HepG2 (cell line): ENCODE measurements around the gene CIAO2B. TPM values are rescaled to one million over a fixed set of nuclear protein-coding genes. Genes with fewer than 3 reads are reported as not detected.

Experiments used
- AHDC1 ChIP-seq: sonication (generic); formaldehyde crosslinking; IDR thresholded peaks from 2 replicates; pipeline ENCODE4 v1.5.1; 2020; ENCODE audit warnings: mild to moderate bottlenecking, missing genetic modification reagents, borderline replicate concordance
- CENPT ChIP-seq: sonication (generic); formaldehyde crosslinking; IDR thresholded peaks from 2 replicates; pipeline ENCODE4 v1.8.0; 2022; ENCODE audit warnings: low read depth, mild to moderate bottlenecking, moderate library complexity, missing genetic modification reagents
- E2F1 ChIP-seq: sonication (generic); formaldehyde crosslinking; IDR thresholded peaks from 2 replicates; pipeline ENCODE4 v1.5.0; 2020; ENCODE audit warnings: missing genetic modification reagents
- ELF1 ChIP-seq: sonication (generic); formaldehyde crosslinking; IDR thresholded peaks from 2 replicates; pipeline ENCODE4 v1.4.0; 2020; ENCODE audit warnings: missing genetic modification reagents
- RFX3 ChIP-seq: IDR thresholded peaks from 2 replicates; pipeline ENCODE4 v1.6.1; 2016; ENCODE audit warnings: missing biosample characterization, missing genetic modification reagents
- TMF1 ChIP-seq: sonication (generic); formaldehyde crosslinking; IDR thresholded peaks from 2 replicates; pipeline ENCODE4 v1.8.1; 2022; ENCODE audit warnings: low read depth, missing genetic modification reagents
- ZKSCAN1 ChIP-seq: fragments of 150-350 bp; IDR thresholded peaks from 2 replicates; pipeline ENCODE4 v1.6.1; 2014; ENCODE audit warnings: low read length
- ZNF12 ChIP-seq: sonication (generic); formaldehyde crosslinking; IDR thresholded peaks from 2 replicates; pipeline ENCODE4 v1.5.0; 2020; ENCODE audit warnings: missing genetic modification reagents
- ZNF468 ChIP-seq: sonication (generic); formaldehyde crosslinking; IDR thresholded peaks from 2 replicates; pipeline ENCODE4 v1.8.0; 2022; ENCODE audit warnings: mild to moderate bottlenecking, moderate library complexity, missing genetic modification reagents
- ZNF781 ChIP-seq: sonication (generic); formaldehyde crosslinking; IDR thresholded peaks from 2 replicates; pipeline ENCODE4 v1.5.1; 2020; ENCODE audit warnings: borderline replicate concordance, mild to moderate bottlenecking, missing genetic modification reagents; ENCODE audit errors: not compliant biosample characterization
- polyA plus RNA-seq, 8 experiments: library from polyadenylated mRNA; depleted of rRNA in 3 of 8; stranded (reverse) in 7 of 8; unstranded in 1 of 8; fragments of >200 nt; fragmentation: Illumina TruSeq in 4 of 8; extraction: Trizol in 4 of 8; gene quantifications; 2 replicates each; pipeline versions ENCODE4 v1.2.1 to v1.2.3, GENCODE V29; 2011 to 2016; ENCODE audit warnings: low read depth in 4 of 8, missing spikeins in 1 of 8, mixed read lengths in 1 of 8; ENCODE audit not compliant: insufficient read depth in 1 of 8
- total RNA-seq, 5 experiments: library from RNA; depleted of rRNA; stranded (reverse); fragments of >200 nt; fragmentation: Illumina TruSeq; extraction: Trizol; gene quantifications; 2 replicates each; pipeline ENCODE4 v1.2.3, GENCODE V29; 2016; ENCODE audit warnings: low read depth in 1 of 5
- TF ChIP-seq, protein P1 (sequence below): sonication (generic); formaldehyde crosslinking; IDR thresholded peaks from 2 replicates; pipeline ENCODE4 v1.9.0; 2021; ENCODE audit warnings: missing genetic modification reagents, borderline replicate concordance
- TF ChIP-seq, protein P2 (sequence below): sonication (generic); formaldehyde crosslinking; IDR thresholded peaks from 2 replicates; pipeline ENCODE4 v1.9.0; 2021; ENCODE audit warnings: missing genetic modification reagents, borderline replicate concordance
- TF ChIP-seq, protein P3 (sequence below): sonication (generic); formaldehyde crosslinking; IDR thresholded peaks from 2 replicates; pipeline ENCODE4 v1.5.1; 2020; ENCODE audit warnings: missing genetic modification reagents, mild to moderate bottlenecking, borderline replicate concordance

Gene CIAO2B
- total and polyA plus RNA-seq, 2 of the 13 experiments (the other 11 are each of a cell fraction or from before 2014, with no cell fraction given) = 157 to 293 TPM

GRCh38 chr16:66905633-66906539 lies 28.3 kb downstream of the CIAO2B start (continued):
- TF ChIP-seq RFX3 (CRISPR knock-in tag) = no peak
- TF ChIP-seq E2F1 = no peak
- TF ChIP-seq ZKSCAN1 = no peak
- TF ChIP-seq CENPT (CRISPR knock-in tag) = no peak
- TF ChIP-seq AHDC1 = no peak; the same call in 1 of the 2 replicates
- TF ChIP-seq, protein P1, sequence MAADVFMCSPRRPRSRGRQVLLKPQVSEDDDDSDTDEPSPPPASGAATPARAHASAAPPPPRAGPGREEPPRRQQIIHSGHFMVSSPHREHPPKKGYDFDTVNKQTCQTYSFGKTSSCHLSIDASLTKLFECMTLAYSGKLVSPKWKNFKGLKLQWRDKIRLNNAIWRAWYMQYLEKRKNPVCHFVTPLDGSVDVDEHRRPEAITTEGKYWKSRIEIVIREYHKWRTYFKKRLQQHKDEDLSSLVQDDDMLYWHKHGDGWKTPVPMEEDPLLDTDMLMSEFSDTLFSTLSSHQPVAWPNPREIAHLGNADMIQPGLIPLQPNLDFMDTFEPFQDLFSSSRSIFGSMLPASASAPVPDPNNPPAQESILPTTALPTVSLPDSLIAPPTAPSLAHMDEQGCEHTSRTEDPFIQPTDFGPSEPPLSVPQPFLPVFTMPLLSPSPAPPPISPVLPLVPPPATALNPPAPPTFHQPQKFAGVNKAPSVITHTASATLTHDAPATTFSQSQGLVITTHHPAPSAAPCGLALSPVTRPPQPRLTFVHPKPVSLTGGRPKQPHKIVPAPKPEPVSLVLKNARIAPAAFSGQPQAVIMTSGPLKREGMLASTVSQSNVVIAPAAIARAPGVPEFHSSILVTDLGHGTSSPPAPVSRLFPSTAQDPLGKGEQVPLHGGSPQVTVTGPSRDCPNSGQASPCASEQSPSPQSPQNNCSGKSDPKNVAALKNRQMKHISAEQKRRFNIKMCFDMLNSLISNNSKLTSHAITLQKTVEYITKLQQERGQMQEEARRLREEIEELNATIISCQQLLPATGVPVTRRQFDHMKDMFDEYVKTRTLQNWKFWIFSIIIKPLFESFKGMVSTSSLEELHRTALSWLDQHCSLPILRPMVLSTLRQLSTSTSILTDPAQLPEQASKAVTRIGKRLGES (CRISPR knock-in tag) = no peak
- peak; percentile 36; the same call in 1 of the 2 replicates for TF ChIP-seq ELF1
- TF ChIP-seq, protein P2, sequence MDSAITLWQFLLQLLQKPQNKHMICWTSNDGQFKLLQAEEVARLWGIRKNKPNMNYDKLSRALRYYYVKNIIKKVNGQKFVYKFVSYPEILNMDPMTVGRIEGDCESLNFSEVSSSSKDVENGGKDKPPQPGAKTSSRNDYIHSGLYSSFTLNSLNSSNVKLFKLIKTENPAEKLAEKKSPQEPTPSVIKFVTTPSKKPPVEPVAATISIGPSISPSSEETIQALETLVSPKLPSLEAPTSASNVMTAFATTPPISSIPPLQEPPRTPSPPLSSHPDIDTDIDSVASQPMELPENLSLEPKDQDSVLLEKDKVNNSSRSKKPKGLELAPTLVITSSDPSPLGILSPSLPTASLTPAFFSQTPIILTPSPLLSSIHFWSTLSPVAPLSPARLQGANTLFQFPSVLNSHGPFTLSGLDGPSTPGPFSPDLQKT = no peak
- TF ChIP-seq, protein P3, sequence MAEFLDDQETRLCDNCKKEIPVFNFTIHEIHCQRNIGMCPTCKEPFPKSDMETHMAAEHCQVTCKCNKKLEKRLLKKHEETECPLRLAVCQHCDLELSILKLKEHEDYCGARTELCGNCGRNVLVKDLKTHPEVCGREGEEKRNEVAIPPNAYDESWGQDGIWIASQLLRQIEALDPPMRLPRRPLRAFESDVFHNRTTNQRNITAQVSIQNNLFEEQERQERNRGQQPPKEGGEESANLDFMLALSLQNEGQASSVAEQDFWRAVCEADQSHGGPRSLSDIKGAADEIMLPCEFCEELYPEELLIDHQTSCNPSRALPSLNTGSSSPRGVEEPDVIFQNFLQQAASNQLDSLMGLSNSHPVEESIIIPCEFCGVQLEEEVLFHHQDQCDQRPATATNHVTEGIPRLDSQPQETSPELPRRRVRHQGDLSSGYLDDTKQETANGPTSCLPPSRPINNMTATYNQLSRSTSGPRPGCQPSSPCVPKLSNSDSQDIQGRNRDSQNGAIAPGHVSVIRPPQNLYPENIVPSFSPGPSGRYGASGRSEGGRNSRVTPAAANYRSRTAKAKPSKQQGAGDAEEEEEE (CRISPR knock-in tag) = no peak
- 0 out of 2 replicates have a peak, but pooled peaks have one; percentile 39 for TF ChIP-seq ZNF468 (CRISPR knock-in tag)
- TF ChIP-seq ZNF12 (CRISPR knock-in tag) = peak; percentile 64
- TF ChIP-seq ZNF781 = no peak
- no peak for TF ChIP-seq TMF1 (CRISPR knock-in tag)
